Activated T-cell treated with anti-CD3 and anti-CD28 coated beads, Interleukin-2, amount 50 U/mL, for 4 hours (primary cell): Measurements from ENCODE around the gene CPAMD8. TPM values are rescaled to one million over a fixed set of nuclear protein-coding genes. Genes with fewer than 3 reads are reported as not detected.
"Not testable (repeated sequence)": the region's sequence is repeated elsewhere in the genome, so short reads cannot be mapped to it uniquely, and the experiment has no call there.

Experiments
- ATAC-seq, 2 donors: fragments of 200-7000 bp; cut with Tn5 transposase; one replicate each; pipeline ENCODE4 v1.10.0; 2021
- DNase-seq: peaks from one replicate; pipeline ENCODE4 v3.0.0-alpha.2; 2020
- H3K27me3 Mint-ChIP-seq: one replicate; pipeline ENCODE4 v1.8.0; 2021; ENCODE audit warnings: low read depth, mixed read lengths
- H3K36me3 Mint-ChIP-seq: one replicate; pipeline ENCODE4 v1.8.0; 2022; ENCODE audit warnings: mixed read lengths; ENCODE audit not compliant: insufficient read depth
- H3K4me1 Mint-ChIP-seq: one replicate; pipeline ENCODE4 v1.8.0; 2021; ENCODE audit warnings: low read depth, mixed read lengths
- H3K4me3 Mint-ChIP-seq: one replicate; pipeline ENCODE4 v1.8.0; 2021; ENCODE audit warnings: mild to moderate bottlenecking, moderate library complexity, mixed read lengths
- H3K9me3 Mint-ChIP-seq: one replicate; pipeline ENCODE4 v1.8.0; 2021; ENCODE audit warnings: mixed read lengths
- total RNA-seq, 3 donors: library from RNA; stranded (reverse); gene quantifications; one replicate each; pipeline ENCODE4 v1.2.1, GENCODE V29; 2021

Gene CPAMD8
- total RNA-seq, 3 donors from 2014 or later, result 0.18 to 0.37 TPM; not detected in 1

GRCh38 chr19:16960996-16961822, 65.4 kb downstream of the CPAMD8 start:
- peaks cover 37% of the 10 kb centered on the region for H3K27me3 Mint-ChIP-seq
- ATAC-seq, H3K4me1 Mint-ChIP-seq, DNase-seq, H3K36me3 Mint-ChIP-seq, H3K4me3 Mint-ChIP-seq, H3K9me3 Mint-ChIP-seq: not testable (repeated sequence)

GRCh38 chr19:16958277-16958676, 68.3 kb downstream of the CPAMD8 start:
- H3K4me1 Mint-ChIP-seq, ATAC-seq, H3K36me3 Mint-ChIP-seq, H3K4me3 Mint-ChIP-seq, H3K9me3 Mint-ChIP-seq, DNase-seq: not testable (repeated sequence)
- H3K27me3 Mint-ChIP-seq, result peaks cover 25% of the 10 kb centered on the region

- Mint-ChIP-seq H3K9me3 (no peaks in the 10 kb centered on the region), H3K4me3 (no peak overlapping the region), H3K27me3 (peaks cover 27% of the 10 kb centered on the region), H3K36me3 (no peaks in the 10 kb centered on the region), H3K4me1 (peaks cover 7% of the 10 kb centered on the region)
- no peak for ATAC-seq
- no peak for DNase-seq
Observed at GRCh38 chr19:16957855-16958254, 68.8 kb downstream of the CPAMD8 start.

- DNase-seq (no peak), ATAC-seq (no peak)
- Mint-ChIP-seq H3K4me3 (no peak overlapping the region), H3K36me3 (no peaks in the 10 kb centered on the region), H3K9me3 (no peaks in the 10 kb centered on the region), H3K27me3 (peaks cover 28% of the 10 kb centered on the region), H3K4me1 (peaks cover 4% of the 10 kb centered on the region)
Observed at GRCh38 chr19:16957151-16957701, 69.4 kb downstream of the CPAMD8 start.

- H3K9me3 Mint-ChIP-seq, result no peaks in the 10 kb centered on the region
- no peak overlapping the region for H3K4me3 Mint-ChIP-seq
- peaks cover 18% of the 10 kb centered on the region for H3K27me3 Mint-ChIP-seq
- no peaks in the 10 kb centered on the region for H3K4me1 Mint-ChIP-seq
- ATAC-seq (no peak), DNase-seq (no peak)
- H3K36me3 Mint-ChIP-seq, result no peaks in the 10 kb centered on the region
Observed at GRCh38 chr19:16955161-16955560, 71.4 kb downstream of the CPAMD8 start.

- Mint-ChIP-seq H3K36me3 (no peaks in the 10 kb centered on the region), H3K27me3 (peaks cover 13% of the 10 kb centered on the region), H3K4me3 (no peak overlapping the region), H3K4me1 (no peaks in the 10 kb centered on the region), H3K9me3 (no peaks in the 10 kb centered on the region)
- no peak for ATAC-seq
- no peak for DNase-seq
Observed at GRCh38 chr19:16952046-16952445, 74.6 kb downstream of the CPAMD8 start.

GRCh38 chr19:16951529-16951928, 75.1 kb downstream of the CPAMD8 start:
- no peak for ATAC-seq
- Mint-ChIP-seq H3K4me1 (no peaks in the 10 kb centered on the region), H3K4me3 (no peak overlapping the region), H3K36me3 (no peaks in the 10 kb centered on the region), H3K27me3 (peaks cover 11% of the 10 kb centered on the region), H3K9me3 (no peaks in the 10 kb centered on the region)
- no peak for DNase-seq

GRCh38 chr19:16949496-16950023, 77.0 kb downstream of the CPAMD8 start:
- Mint-ChIP-seq H3K4me1 (no peaks in the 10 kb centered on the region), H3K36me3 (no peaks in the 10 kb centered on the region), H3K9me3 (no peaks in the 10 kb centered on the region), H3K4me3 (no peak overlapping the region), H3K27me3 (peaks cover 11% of the 10 kb centered on the region)
- DNase-seq, result no peak
- no peak for ATAC-seq

- Mint-ChIP-seq H3K36me3 (no peaks in the 10 kb centered on the region), H3K4me1 (no peaks in the 10 kb centered on the region), H3K4me3 (no peak overlapping the region), H3K27me3 (peaks cover 7% of the 10 kb centered on the region), H3K9me3 (no peaks in the 10 kb centered on the region)
- no peak for DNase-seq
- ATAC-seq, result no peak
Observed at GRCh38 chr19:16946951-16947940, 79.4 kb downstream of the CPAMD8 start.

- DNase-seq (no peak), ATAC-seq (no peak)
- Mint-ChIP-seq H3K4me3 (no peak overlapping the region), H3K36me3 (no peaks in the 10 kb centered on the region), H3K27me3 (peaks cover 7% of the 10 kb centered on the region), H3K9me3 (no peaks in the 10 kb centered on the region), H3K4me1 (no peaks in the 10 kb centered on the region)
Observed at GRCh38 chr19:16945762-16946465, 80.7 kb downstream of the CPAMD8 start.

GRCh38 chr19:16945364-16945714, 81.3 kb downstream of the CPAMD8 start:
- DNase-seq, result no peak
- H3K4me3 Mint-ChIP-seq, result no peak overlapping the region
- ATAC-seq, result no peak

GRCh38 chr19:16944626-16945363, 81.8 kb downstream of the CPAMD8 start:
- DNase-seq, result no peak
- Mint-ChIP-seq H3K9me3 (no peaks in the 10 kb centered on the region), H3K27me3 (peaks cover 7% of the 10 kb centered on the region), H3K36me3 (no peaks in the 10 kb centered on the region), H3K4me3 (no peak overlapping the region), H3K4me1 (no peaks in the 10 kb centered on the region)
- no peak for ATAC-seq

More at GRCh38 chr19:16945364-16945714, 81.3 kb downstream of the CPAMD8 start:
- H3K27me3 Mint-ChIP-seq, result peaks cover 7% of the 10 kb centered on the region
- no peaks in the 10 kb centered on the region for H3K9me3 Mint-ChIP-seq
- no peaks in the 10 kb centered on the region for H3K36me3 Mint-ChIP-seq
- no peaks in the 10 kb centered on the region for H3K4me1 Mint-ChIP-seq

- Mint-ChIP-seq H3K4me1 (no peaks in the 10 kb centered on the region), H3K36me3 (no peaks in the 10 kb centered on the region), H3K27me3 (peaks cover 3% of the 10 kb centered on the region), H3K9me3 (no peaks in the 10 kb centered on the region), H3K4me3 (no peak overlapping the region)
- DNase-seq, result no peak
- no peak for ATAC-seq
Observed at GRCh38 chr19:16943942-16944625, 82.5 kb downstream of the CPAMD8 start.
